HL-60/S4 (cell line): ENCODE measurements around the gene ARHGEF1.
"Not testable (repeated sequence)": the region's sequence is repeated elsewhere in the genome, so short reads cannot be mapped to it uniquely, and the experiment has no call there.

Experiments used
- in situ Hi-C: fragments of 300-500 bp; cut with MboI; formaldehyde crosslinking; loops from 2 replicates; pipeline ENCODE4 v1.14.3; 2022; ENCODE audit warnings: low sequenced_read_pairs

The ARHGEF1 gene

DNA sequence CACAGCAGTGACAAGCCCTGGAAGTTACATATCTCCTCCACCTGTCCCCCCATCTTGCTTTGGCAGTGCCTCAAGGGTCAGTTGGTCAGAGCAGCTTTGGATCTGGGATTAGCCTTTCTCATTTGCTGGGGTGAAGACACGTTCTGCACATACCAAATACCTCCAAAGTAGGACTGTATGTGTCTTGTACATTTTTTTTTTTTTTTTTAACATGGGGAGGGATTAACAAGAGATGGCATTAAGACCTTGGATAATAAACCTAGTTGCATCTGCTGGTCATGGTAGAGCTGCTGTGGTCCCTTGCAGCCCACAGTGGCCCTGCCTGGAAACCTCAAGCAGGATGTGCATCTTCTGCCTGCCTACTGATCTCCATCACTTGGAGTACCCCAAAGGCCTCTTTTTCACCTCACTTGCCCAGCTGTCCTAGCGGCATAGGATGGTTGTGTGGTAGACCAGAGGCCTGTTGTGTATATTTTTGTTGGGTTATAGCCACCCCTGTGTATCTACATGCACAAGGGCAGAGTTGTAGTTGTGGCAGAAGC, 20.5 kb upstream of the ARHGEF1 start:
- in situ Hi-C loops, result loop anchor here (5.0 kb wide), 1 partner anchor 85 kb away; no protein-coding TSS in a partner anchor

DNA sequence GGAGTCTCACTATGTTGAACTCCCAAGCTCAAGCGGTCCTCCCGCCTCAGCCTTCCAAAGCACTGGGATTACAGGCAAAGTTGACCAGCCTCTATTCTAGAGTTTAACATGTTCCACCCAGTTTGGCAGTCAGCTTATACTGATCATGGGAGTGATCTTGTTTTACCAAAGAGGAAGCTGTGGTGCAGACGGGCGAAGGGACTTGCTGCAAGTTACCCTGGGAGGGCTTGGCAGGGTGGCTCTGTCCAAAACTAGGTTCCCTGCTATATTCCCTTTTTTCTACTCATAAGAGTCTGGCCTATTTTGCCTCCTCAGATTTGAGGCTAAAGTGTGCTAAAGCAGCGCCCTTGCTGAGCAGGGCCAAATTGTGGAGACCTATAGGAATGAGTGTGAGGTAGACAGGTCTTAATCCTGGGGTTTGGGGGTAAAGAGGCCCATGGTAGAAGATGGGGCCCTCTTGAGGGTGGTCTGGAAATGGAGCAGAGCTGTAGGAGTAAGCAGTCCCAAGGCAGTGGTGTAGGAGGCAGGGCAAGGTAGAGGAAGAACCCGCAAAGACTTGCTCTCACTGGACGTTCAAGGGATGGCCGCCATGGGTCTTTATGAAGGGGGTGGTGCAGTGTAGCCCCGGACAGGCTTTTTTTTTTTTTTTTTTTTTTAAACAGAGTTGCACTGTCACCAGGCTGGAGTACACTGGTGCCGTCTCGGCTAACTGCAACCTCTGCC, 19.6 kb upstream of the ARHGEF1 start:
- in situ Hi-C loops, result loop anchor here (5.0 kb wide), 1 partner anchor 84 kb away; no protein-coding TSS in a partner anchor

DNA sequence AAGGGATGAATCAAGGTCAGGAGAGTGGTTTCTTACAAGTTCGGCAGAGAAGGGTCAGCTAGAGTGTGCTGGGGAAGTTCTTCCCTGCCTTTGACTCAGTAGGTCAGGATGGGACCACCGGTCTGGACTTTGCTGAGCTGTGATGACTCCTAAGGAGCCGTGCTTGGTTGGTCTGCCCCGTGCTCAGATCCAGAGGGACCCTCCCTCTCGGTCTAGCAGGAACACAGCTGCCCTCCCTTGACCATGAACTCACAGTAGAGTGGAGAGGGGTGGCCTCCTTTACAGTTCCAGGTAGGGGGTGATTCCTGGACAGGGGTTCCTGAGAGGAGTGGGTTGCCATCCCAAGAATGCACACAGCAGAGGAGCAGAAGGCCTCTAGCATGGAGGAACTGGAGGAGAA, 18.6 kb upstream of the ARHGEF1 start:
- in situ Hi-C loops, result loop anchor here (5.0 kb wide), 1 partner anchor 83 kb away; no protein-coding TSS in a partner anchor

DNA sequence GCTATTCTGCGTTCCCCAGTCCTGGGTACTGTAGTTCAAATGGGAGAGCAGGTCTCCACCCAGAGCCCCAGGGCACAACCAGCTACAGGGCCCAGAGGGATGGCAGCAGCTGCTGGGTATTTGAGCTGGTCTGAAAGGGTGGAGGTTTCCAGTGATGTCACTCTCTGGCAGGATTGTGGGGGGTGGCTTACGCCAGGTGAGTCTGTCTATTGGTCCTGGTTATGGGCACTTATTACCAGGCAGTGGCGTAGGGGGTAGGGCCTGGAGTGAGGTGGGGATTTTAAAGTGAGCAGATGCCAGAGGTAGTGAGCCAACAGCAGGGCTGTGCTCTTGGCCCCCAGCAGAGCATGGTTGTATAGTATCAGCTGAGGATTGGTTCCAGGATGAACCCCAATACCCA, 16.7 kb upstream of the ARHGEF1 start:
- in situ Hi-C loops, result no loop called here

DNA sequence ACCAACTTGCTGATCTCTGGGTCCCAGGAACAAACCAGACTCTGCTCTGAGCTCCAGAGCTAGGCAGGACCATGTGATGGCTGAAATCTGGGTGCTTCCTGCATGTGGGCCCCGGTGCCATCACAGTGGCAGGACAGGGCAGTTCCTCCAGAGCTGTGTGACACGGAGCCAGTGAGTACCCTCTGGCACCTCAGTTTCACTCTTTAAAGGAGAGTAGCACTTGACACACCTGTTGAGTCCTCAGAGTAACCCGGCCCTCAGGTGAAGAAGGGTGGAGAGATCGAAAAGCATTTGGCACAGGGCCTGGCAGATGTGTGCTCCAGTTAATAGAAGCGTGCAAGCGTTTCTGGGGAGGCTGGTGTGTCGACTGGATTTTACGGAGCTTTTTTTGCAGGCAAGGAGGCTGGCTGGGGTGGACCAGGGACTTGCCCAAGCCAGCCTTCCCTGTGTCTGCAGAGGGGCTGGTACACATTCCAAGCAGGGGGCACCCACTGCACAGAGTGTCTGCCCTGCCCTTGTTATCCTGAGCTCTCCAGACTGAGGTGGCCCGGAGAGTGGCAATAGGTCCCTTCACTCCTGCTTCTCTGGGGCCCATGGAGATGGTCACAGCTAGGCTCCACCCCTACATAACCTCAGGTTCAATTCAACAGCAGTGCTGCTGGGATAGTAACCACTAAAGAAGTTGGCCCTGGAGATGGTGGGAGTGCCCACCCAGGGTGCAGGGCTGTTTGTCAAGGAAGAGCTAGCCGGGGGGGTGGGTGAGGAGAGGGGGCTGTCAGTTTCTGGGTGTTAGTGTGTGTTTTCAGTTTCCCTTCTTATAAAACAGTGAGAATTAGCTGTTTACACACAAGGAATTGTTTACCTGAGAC, 14.6 kb upstream of the ARHGEF1 start:
- in situ Hi-C loops, result no loop called here

DNA sequence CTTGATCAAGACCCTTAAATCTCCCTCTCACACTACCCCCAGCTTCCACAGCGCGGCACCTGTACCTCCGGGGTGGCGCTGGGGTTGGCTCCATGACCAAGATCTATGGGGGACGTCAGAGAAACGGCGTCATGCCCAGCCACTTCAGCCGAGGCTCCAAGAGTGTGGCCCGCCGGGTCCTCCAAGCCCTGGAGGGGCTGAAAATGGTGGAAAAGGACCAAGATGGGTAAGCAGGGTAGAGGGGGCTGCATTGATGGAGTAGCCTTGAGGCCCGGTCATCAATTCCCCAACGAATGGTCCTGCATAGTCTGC, 14.0 kb upstream of the ARHGEF1 start:
- in situ Hi-C loops, result no loop called here

DNA sequence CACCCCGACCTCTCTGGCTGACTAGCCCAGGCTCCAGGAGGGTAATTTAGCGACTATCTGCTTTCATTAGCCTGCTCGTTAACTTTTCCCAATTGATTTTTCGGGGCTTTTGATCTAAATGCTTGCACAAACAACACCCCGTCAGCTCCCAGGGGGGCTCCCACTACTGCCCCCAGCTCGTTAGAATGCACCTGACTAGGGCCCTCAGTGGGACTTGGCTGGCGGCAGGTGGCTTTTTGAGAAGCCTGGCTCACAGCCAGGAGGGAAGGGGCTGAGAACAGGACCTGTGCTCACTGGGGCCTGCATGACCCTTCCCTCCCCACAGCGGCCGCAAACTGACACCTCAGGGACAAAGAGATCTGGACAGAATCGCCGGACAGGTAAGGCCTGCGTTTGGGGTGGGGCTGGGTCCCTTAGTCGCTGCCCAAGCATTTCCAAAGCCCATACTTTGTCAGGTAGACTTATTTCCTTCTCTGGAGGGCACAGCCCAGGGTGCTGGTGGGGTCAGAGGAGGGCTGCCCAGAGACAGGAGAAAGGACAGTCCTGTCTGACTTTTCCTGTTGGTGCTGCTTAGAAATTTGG, 13.5 kb upstream of the ARHGEF1 start:
- in situ Hi-C loops, result no loop called here

DNA sequence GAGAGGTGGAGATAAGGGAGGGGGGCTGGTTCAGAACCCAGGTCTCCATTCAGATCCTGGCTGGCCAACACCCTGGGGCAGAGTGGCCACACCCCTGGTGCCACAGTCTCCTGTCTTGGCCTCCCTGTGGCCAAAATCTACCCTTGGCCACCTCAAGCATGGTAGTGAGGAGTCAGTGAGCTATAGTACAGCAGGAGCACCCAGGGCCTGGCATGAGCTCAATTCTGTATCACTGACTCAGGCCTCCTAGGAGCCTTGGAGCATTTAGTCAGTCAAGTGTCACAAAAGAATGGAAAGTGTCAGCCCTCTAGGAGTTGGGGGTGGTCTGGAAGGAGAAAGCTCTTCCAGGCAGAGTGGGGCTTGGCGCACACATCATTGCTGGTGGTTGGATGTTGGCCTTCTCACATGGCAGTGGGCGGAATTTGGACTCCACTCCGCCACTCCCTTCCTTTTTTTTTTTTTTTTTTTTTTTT, 12.5 kb upstream of the ARHGEF1 start:
- in situ Hi-C loops, result no loop called here

DNA sequence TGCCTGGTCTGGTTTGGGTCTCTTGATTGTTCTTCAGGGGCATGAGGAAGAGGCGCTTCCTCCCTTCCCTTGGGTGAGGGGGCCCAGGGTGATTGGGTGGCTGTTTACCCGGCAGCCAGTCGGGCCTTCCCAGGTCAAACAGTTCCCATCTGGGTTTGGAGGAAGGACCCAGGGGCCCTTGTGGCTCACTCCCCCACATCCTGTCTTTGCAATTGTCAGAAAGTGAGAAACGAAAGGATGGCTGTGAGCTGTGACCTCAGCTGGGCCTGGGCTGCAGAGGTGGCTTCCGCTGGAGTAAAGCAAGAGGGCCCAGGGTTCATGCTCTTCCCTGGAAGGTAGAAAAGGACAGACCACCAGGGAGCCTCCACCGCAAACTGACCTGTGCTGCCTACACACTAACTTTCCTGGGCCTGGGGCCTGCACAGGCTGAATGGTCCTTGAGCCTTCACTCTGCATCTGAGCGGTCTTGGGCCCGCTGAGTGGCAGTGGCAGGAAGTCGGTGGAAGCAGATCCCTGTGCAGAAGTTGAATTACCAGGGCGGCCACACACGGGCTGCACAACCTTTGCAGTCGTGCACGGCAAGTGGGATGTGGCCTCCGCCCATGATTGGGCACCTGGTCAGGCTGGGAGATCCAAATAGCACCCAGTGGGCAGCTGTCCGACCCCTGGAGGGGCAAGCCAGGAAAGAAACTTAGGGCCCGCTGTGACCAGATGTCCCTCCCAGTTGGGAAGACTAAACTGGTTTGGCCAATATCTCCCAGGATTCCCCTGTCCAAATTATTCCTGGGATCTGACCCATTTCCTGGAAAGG, 11.2 kb upstream of the ARHGEF1 start:
- in situ Hi-C loops, result no loop called here

DNA sequence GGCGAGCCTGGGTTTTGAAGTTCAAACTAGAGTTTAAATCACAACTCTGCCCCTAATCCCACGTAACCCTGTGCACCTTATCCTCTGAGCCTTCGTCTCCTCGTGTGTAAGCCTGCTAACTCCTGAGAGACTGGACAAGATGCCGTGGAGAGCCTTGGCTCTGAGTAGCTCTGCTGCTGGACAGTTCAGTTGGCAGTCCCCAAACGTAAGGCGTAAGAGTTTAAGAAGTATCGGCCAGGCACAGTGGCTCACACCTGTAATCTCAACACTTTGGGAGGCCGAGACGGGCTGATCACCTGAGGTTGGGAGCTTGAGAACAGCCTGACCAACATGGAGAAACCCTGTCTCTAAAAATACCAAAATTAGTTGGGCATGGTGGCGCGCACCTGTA, 10.6 kb upstream of the ARHGEF1 start:
- in situ Hi-C loops, result no loop called here

DNA sequence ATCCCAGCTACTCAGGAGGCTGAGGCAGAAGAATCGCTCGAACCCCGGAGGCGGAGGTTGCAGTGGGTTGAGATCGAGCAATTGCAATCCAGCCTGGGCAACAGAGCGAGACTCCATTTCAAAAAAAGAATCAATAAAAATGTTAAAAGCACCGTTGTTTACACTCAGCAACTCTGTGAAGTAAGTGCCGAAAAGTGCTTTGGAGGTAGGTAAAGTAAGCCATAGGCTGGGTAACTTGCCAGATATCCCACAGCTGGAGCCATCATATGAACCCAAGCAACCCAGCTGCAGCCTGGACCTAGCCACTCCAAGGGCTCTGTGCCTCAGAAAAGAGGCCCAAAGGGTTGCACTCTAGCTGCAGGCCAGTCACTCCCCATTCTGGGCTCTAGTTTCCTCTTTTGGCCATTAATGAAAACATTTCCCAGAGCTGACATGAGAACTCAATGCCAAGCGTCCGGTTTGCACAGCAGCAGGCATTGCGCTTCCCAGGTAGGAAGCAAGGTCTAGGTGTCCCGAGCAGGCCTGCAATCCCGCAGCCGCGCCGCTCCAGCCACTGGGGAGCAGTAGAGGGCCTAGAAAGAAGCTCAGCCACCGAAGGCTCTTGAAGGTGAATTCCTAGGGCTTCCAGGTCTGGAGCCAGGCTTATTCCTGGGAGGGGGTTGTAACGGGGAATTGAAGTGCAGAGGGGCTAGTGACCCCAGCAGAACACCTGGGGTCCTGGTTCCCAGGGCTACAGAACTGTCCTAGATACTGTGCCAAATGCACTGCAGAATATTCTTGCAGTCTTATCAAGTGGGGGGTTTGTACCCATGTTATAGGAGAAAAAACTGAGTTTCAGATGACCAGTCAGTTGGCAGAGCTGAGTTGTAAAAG, 10.0 kb upstream of the ARHGEF1 start:
- in situ Hi-C loops, result no loop called here

DNA sequence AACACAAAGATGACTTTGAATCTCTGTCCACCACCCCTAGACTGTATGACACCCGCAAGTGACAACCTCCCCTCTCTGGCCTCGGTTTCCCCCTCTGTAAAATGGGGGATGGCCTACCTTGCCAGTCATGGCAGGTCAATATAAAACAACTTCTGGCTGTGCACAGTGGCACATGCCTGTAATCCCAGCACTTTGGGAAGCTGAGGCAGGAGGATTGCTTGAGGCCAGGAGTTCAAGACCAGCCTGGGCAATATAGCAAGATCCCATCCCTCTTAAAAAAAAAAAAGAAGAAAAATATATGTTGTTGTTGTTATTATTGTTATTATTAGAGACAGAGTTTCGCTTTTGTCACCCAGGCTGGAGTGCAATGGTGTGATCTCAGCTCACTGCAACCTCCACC, 7.0 kb upstream of the ARHGEF1 start:
- in situ Hi-C loops, result not testable (repeated sequence)

DNA sequence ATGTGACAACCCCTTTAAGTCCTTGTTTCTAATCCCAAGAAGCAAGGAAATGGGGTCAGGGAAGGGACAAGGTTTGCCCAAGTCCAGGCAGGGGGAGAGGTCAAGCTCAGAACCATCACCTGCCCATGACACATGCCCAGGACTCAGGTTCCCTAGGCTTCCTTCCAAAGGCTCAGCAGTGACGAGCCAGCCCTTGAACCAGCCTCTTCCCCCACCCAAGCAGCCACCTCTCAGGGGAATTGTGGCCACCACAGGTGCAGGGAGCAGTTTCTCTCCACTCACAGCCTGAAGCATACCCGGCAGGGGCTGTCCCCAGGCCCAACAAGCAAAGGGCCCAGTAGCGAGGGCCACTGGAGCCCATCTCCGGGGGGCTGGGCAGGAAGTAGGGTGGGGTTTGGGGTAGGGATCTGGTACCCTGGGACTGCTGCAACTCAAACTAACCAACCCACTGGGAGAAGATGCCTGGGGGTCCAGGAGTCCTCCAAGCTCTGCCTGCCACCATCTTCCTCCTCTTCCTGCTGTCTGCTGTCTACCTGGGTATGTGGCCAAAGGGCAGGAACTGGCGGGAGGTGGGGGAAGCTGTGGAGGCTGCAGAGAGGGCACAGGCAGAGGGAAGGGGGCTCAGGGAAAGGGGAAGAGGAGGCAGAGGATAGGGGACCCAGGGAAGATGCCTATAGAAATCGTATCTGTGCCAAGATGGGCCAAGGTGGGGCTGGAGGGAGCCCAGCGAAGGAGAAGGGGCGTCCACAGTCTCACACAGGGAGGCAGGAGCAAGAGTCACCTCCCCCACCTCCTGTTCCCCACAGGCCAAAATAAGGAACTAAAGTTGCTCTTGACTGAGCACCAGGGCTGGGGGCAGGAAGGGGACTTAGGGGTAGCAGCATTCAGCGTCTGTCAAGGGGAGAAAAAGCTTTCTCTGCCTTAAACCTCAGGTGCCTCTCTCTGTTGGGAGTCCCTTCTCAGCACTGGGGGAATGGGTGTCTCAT, 5.8 kb upstream of the ARHGEF1 start, which contains the start of gene CD79A:
CD79A (plus strand) TSS at position 433 of the 986 bp plus-strand sequence; CDS start at position 459, 26 bp downstream.
- in situ Hi-C loops, result no loop called here

DNA sequence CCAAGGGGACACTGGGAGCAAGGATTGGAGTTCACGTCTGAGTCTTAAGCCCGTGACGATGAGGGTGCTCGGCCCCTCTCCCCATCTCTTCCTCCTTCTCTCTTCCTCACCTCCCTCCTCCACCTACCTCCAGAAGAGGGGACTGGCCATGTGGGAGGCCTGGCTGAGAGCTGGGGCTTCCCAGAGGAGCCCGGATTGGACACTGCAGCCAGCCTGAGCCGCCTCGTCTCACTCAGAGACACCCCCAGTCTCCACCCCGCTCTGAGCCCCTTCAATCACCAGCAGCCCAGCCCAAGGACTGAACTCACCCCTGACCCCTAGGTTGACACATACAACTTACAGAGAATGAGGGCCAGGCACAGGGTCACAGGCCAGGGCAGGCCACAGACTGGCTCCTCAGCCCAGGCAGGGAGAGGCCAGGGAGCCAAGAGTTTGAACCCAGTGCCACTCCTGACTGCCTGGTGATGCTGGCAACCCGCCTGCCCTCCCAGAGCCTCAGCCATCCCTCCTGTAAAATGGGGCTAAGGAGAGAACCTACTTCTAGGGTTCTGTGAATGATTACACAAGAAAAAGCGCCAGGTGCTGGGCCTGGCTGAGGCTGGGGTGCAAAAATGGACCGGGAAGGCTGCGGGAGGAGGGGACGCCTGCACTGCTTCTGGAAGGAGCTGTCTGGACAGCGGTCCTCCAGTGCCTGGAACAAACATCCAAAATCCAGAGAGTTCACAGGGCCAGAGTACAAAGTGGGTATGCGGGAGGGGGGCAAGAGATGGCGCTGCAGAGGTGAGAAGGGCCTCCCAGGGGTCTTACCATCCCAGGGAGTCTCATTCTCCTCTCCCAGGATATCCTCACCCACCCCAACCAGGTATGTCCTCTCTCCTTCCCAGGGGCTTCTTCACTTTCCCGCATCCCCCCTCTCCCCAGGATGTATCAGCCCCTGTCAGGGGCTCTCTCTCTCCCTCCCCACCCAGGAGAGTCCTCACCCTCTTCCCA, 4.8 kb upstream of the ARHGEF1 start:
- in situ Hi-C loops, result no loop called here

DNA sequence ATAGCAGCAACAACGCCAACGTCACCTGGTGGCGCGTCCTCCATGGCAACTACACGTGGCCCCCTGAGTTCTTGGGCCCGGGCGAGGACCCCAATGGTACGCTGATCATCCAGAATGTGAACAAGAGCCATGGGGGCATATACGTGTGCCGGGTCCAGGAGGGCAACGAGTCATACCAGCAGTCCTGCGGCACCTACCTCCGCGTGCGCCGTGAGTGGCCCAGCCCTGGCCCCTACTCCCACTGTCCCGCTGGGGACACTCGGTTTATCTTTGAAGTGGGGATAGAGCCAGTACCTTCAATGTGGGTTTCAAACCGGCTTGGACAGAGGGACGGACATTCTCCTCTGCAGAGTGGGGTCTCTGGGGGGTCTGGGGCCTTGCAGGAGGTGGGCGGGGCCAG, 3.9 kb upstream of the ARHGEF1 start:
- in situ Hi-C loops, result no loop called here

DNA sequence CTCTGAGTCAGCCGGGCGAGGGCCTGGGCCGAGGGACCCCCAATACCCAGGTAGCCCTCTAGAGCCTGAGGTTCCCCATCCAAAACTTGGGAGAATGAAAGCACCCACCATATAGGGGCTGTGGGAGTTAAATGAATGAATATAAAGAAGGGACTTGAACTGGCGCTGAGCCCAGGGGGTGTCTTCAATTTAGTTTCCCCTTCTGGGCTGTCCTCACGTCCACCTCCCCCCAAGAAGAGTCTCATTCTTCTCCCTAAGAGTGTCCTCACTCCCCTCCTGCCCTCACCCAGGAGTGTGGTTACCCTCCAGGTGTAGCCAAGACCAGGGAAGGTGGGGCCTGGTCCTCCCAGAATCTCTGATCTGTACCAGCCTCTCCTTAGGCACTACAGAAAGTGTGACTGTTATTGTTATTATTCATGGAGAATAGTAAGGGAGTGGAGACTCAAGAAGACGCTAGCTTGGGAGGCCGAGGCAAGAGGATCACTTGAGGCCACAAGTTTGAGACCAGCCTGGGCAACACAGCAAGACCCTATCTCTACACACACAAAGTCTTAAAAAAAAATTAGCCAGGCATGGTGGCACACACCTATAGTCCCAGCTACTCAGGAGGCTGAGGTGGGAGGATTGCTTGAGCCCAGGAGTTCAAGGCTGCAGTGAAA, 3.2 kb upstream of the ARHGEF1 start:
- in situ Hi-C loops, result no loop called here

DNA sequence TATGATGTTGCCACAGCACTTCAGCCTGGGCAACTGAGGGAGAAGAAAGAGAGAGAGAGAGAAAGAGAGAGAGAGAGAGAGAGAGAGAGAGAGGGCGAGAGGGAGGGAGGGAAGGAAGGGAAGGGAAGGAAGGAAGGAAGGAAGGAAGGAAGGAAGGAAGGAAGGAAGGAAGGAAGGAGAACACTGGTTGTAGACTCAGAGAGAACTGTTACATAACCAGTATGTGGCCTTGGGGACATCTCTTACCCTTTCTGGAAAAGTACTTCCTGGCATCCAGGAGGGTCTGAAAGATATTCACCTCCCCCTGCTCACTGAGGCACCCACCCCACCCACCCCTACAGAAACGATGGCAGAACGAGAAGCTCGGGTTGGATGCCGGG, 2.7 kb upstream of the ARHGEF1 start:
- in situ Hi-C loops, result no loop called here
